ENCODE data around the gene BRINP2.
A peak's percentile ranks its signal among the peaks of the same experiment; 100 is the strongest.

Gene BRINP2

DNA sequence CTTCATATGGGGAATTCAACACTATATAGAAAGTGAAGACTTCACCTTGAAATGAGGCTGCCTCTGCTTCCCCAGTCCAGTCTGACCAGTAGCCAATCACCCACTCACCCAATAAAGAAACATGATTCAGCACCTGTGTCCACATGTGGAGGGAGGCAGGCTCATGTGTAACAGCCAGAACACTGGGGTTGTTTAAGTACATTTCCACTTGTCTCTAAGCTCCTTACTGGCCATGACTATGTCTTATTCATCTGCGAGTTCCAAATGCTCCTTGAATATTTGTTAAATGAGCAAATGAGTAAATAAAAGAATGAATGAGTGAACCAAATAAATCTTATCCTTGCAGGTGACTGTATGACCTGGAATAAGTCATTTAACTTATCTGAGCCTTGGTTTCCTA is 100.1 kb downstream of the BRINP2 start:
- H3K27ac ChIP-seq: no peak overlapping the region
- TF ChIP-seq, protein P1, sequence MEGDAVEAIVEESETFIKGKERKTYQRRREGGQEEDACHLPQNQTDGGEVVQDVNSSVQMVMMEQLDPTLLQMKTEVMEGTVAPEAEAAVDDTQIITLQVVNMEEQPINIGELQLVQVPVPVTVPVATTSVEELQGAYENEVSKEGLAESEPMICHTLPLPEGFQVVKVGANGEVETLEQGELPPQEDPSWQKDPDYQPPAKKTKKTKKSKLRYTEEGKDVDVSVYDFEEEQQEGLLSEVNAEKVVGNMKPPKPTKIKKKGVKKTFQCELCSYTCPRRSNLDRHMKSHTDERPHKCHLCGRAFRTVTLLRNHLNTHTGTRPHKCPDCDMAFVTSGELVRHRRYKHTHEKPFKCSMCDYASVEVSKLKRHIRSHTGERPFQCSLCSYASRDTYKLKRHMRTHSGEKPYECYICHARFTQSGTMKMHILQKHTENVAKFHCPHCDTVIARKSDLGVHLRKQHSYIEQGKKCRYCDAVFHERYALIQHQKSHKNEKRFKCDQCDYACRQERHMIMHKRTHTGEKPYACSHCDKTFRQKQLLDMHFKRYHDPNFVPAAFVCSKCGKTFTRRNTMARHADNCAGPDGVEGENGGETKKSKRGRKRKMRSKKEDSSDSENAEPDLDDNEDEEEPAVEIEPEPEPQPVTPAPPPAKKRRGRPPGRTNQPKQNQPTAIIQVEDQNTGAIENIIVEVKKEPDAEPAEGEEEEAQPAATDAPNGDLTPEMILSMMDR (conservative IDR thresholded peaks at IDR 0.05; ENCODE audit: low read depth): no peak
- POLR2A ChIA-PET (ENCODE audit: low non-redundant PET): no interaction called here
- CTCF ChIA-PET: no interaction called here
- DNase-seq (ENCODE audit: low spot score): no peak

DNA sequence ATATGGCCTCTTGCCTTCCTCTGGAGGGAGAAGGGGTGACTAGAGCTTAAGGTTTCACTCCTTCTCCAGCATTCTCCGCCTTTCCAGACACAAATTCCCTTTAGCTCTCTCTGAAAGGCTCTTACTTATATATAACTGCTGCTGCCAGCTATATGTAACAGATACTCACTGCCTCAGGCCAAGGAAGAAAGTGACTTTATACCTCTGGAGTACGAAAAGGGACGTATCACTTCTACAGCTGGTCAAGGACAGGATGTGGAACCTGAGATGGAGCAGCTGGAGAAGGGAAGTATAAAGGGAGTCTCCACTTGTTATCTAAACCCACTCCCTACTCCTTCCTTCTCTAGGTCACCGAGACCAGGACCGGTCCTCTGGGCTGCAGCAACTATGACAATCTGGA is 102.4 kb downstream of the BRINP2 start:
- no peak for DNase-seq (ENCODE audit: low spot score)
- H3K27ac ChIP-seq: no peak overlapping the region
- TF ChIP-seq, protein P1 (conservative IDR thresholded peaks at IDR 0.05; ENCODE audit: low read depth): no peak
- CTCF ChIA-PET: interaction anchor here (1.2 kb wide), 1 partner anchor 91 kb away, joined by 3 read pairs; no protein-coding TSS in a partner anchor
- POLR2A ChIA-PET (ENCODE audit: low non-redundant PET): no interaction called here

DNA sequence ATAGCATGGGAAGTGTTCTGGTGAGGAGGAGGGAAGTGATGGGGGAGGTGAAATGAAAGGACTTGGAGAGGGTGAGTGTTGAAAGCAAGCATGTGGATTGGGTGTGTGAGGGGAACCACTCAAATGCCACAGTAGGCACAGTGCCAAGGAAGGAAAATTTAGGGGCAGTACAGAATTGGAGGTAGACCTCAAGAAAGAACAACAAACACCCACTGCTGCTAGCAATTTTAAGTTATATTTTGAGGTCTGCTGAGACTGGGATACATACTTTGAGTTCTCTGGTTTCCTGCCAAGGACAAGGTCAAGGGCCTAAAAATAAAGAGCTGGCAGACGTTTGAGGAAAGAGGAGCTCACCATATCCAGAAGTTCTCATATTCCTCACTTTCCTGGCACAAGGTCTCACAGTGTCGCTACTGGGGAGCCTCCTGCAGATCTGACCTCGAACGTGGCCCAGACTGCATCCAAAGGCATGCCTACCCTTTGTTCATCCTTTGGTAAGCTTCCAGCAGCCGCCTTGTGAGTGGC is 104.0 kb downstream of the BRINP2 start:
- no peak overlapping the region for H3K27ac ChIP-seq
- TF ChIP-seq, protein P1 (conservative IDR thresholded peaks at IDR 0.05; ENCODE audit: low read depth): no peak
- ChIA-PET POLR2A (ENCODE audit: low non-redundant PET) (no interaction called here), CTCF (interaction anchor here (0.6 kb wide), 1 partner anchor 539 kb away, joined by 4 read pairs; no protein-coding TSS in a partner anchor)
- DNase-seq (ENCODE audit: low spot score): no peak

DNA sequence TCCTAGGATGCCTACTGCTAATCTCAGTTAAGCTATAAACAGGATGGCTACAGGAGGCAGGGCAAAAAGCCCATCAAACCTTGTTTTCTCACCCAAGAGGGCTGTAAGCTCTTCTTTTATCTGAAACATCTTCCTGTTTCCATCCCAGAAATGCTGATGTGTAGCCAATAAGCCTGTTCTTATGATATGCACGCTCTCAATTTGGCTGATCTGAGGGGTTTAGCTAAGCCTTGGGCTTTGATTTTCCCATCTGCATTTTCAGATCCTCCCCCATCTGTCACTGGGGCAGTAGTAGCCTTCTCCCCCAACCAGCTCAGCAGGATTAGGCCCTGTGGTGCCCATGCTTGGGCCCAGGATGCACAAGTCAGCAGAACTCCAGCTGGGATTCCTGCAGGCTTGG is 105.0 kb downstream of the BRINP2 start:
- CTCF ChIA-PET: no interaction called here
- POLR2A ChIA-PET (ENCODE audit: low non-redundant PET): no interaction called here
- no peak overlapping the region for H3K27ac ChIP-seq
- TF ChIP-seq, protein P1 (conservative IDR thresholded peaks at IDR 0.05; ENCODE audit: low read depth): no peak
- no peak for DNase-seq (ENCODE audit: low spot score)

DNA sequence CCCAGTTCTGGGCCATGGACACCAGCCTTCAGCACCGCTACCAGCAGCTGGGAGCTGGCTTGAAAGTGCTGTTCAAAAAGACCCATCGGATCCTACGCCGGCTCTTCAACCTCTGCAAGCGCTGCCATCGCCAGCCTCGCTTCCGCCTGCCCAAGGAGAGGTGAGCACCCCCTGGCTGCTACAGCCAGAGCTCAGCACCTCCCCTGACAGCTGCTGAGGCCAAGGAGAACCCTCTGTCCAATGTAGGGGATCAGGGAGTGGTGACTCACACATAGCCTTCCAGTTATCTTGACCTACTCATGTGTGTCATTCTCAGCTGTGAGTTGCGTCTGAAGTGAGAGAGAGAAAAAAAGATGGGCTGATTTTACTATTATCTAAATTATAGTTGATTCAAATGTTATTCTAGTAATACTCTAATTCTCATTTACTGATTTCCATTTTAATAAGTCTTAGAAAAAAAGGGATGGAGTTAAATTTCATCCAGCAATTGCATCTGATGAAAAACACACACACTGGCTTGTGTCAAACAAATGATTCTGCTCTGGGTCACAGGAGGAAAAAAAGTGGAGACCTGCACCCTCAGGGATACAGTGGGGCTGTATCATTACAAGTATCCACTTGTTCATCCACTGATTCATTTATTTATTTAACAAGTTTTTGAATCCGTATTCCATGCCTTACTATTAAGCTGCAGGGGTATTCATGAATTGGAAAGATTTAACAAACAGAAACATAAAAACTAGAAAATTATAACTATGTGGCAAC is 108.0 kb downstream of the BRINP2 start:
- ChIA-PET CTCF (no interaction called here), POLR2A (ENCODE audit: low non-redundant PET) (no interaction called here)
- TF ChIP-seq, protein P1 (conservative IDR thresholded peaks at IDR 0.05; ENCODE audit: low read depth): no peak
- peak; percentile 23 for DNase-seq (ENCODE audit: low spot score)
- H3K27ac ChIP-seq: no peak overlapping the region

DNA sequence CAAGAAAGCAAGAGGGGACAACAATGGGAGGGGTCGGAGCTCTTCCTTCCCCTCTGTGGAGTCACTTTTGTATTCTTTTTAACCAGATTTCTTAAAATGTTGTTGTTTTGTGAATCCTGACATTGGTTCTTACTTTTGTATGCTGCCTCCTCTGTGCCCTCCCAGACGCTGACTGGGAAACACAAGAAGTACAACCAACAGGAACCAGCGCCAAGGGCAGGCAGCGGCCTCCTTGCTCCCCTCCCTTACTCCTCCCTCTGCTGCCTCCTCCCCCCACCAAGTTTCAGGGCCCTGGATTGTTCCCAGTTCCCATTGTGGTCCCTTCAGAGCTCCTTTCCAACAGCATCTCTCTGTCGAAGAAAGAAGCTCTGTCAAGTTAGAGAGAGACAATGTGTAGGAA is 111.1 kb downstream of the BRINP2 start:
- POLR2A ChIA-PET (ENCODE audit: low non-redundant PET): no interaction called here
- DNase-seq (ENCODE audit: low spot score): no peak
- CTCF ChIA-PET: no interaction called here
- TF ChIP-seq, protein P1 (conservative IDR thresholded peaks at IDR 0.05; ENCODE audit: low read depth): no peak
- H3K27ac ChIP-seq: no peak overlapping the region
